ENCODE results near the gene ABI3BP.

The ABI3BP gene

DNA sequence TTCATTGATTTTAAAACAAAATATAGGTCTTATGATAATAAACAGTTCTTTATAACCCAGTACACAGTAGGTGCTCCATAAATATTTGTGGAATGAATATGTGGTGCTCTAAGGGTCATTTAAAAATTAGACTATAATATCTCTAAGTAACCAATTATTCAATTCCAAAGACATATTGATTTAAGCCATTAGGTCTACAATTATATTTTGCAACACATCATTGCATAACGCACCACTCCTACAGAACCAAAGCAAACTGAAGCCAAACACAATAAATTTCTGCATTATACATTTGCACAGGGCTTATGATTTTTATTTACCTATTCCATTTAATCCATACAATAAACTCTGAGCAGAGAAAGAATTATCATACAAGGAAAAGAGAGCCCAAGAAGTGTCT lies 104.3 kb downstream of the ABI3BP start:
- TF ChIP-seq, protein P1, sequence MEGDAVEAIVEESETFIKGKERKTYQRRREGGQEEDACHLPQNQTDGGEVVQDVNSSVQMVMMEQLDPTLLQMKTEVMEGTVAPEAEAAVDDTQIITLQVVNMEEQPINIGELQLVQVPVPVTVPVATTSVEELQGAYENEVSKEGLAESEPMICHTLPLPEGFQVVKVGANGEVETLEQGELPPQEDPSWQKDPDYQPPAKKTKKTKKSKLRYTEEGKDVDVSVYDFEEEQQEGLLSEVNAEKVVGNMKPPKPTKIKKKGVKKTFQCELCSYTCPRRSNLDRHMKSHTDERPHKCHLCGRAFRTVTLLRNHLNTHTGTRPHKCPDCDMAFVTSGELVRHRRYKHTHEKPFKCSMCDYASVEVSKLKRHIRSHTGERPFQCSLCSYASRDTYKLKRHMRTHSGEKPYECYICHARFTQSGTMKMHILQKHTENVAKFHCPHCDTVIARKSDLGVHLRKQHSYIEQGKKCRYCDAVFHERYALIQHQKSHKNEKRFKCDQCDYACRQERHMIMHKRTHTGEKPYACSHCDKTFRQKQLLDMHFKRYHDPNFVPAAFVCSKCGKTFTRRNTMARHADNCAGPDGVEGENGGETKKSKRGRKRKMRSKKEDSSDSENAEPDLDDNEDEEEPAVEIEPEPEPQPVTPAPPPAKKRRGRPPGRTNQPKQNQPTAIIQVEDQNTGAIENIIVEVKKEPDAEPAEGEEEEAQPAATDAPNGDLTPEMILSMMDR (conservative IDR thresholded peaks at IDR 0.05; ENCODE audit: control insufficient read depth, insufficient read depth, low read depth, low read length): no peak
- no peak for DNase-seq (ENCODE audit: low read depth)
- no peak overlapping the region for H3K4me3 ChIP-seq (ENCODE audit: control insufficient read depth, low read depth, low read length)

DNA sequence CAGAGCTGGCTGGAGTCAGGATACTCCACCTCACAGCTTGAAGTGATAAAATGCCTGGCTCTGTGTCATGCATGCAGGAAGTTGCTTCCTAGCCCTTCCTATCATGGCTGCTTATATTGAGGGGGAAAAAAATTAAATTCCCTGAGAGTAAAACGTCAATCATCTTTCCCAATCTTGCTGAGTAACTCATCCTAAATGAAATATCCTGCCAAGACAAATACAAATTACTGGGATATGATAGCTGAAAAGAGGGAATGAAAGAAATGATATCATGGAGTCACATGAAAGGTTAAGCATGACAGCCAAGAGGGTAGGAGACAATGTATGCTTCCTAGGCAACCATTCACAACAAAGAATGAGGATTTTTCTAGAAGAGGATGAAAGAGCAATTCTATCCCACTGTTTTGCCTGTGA lies 110.6 kb downstream of the ABI3BP start:
- TF ChIP-seq, protein P1 (conservative IDR thresholded peaks at IDR 0.05; ENCODE audit: control insufficient read depth, insufficient read depth, low read depth, low read length): no peak
- DNase-seq (ENCODE audit: low read depth): peak; percentile 82
- H3K4me3 ChIP-seq (ENCODE audit: control insufficient read depth, low read depth, low read length): no peak overlapping the region

DNA sequence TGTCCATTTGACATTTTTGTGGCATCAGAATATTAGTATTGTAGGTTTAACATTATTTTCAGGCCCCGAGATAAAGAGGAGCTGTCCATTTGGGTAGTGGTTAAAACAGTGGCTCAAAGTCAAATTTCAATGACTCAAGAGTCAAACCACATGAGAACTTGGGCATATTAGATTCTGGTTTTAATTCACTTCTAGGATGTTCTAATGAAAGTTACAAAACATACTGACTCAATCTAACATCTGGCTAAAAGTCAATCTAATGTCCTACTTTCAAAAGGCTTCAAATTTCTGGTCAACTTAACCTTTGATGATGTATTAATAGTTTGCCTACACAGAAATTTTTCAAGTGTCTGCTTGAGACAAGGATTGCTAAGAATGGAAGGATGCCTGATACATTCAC lies 112.4 kb downstream of the ABI3BP start:
- DNase-seq (ENCODE audit: low read depth): peak; percentile 95
- no peak overlapping the region for H3K4me3 ChIP-seq (ENCODE audit: control insufficient read depth, low read depth, low read length)
- TF ChIP-seq, protein P1 (conservative IDR thresholded peaks at IDR 0.05; ENCODE audit: control insufficient read depth, insufficient read depth, low read depth, low read length): no peak

DNA sequence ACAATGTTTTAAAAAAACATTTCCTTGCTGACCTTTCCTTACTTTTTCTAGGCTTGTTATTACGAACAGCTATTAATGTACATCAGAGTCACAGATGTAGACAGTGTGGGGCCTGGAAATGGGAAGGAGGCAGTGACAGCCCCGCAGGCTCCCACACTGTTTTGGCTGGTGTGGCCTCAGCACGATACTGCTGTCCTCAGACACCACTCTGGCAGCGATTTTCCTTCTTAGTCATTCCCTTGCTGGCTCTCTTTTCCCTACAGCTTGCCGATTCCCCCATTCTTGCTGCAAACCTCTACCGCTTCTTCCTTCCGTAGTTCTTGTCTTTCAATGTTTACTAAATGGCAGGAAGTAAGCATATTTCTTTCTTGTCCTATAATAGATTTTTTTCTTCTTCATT lies 113.1 kb downstream of the ABI3BP start:
- H3K4me3 ChIP-seq (ENCODE audit: control insufficient read depth, low read depth, low read length): no peak overlapping the region
- peak; percentile 63 for DNase-seq (ENCODE audit: low read depth)
- TF ChIP-seq, protein P1 (conservative IDR thresholded peaks at IDR 0.05; ENCODE audit: control insufficient read depth, insufficient read depth, low read depth, low read length): no peak

DNA sequence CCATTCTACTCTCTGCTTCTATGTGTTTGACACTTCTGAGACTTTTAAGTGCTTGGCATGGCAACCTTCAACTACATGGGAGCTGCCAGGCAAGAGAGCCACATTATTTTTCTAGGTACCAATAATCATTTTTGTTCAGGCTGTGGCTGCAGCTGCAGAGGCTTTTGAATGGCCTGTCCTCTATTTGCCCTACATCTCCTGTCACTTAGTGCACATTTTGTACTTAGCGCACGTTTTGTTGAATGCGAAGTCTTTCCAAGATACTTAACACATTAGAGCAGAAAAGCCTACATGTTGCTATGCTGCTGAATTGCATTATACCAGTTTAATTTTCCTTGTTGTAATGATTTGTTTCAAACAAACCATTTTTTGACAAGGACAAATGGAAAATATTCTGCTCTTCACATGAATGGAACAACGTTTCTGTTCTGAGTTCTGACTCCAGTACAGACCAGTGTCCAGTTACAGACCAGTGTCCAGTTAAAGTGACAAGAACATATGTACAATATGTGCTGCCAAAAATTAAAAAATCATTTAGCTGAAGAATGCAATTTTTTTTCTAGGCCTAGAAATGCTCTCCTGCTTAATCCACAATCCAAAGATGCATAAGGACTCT lies 113.9 kb downstream of the ABI3BP start:
- TF ChIP-seq, protein P1 (conservative IDR thresholded peaks at IDR 0.05; ENCODE audit: control insufficient read depth, insufficient read depth, low read depth, low read length): no peak
- DNase-seq (ENCODE audit: low read depth): no peak
- H3K4me3 ChIP-seq (ENCODE audit: control insufficient read depth, low read depth, low read length): no peak overlapping the region

DNA sequence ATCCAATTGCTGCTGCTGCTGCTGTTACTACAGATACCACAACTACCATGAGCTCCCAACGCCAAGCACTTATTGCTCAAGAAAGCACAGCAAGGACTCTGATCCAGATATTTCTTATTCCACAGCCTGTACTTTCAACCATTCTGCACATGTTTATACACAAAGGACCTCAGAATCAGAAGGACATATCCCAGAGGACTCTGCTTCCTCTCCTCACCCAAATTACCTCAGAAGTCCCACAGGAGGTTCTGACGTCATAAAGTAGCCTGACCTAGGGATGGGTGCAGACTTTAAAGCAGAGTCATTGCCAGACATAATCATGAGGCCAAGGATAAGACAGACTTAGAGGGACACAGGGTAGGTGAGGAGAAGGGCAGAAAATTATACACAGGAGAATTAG lies 115.9 kb downstream of the ABI3BP start:
- H3K4me3 ChIP-seq (ENCODE audit: control insufficient read depth, low read depth, low read length): no peak overlapping the region
- no peak for DNase-seq (ENCODE audit: low read depth)
- TF ChIP-seq, protein P1 (conservative IDR thresholded peaks at IDR 0.05; ENCODE audit: control insufficient read depth, insufficient read depth, low read depth, low read length): no peak

DNA sequence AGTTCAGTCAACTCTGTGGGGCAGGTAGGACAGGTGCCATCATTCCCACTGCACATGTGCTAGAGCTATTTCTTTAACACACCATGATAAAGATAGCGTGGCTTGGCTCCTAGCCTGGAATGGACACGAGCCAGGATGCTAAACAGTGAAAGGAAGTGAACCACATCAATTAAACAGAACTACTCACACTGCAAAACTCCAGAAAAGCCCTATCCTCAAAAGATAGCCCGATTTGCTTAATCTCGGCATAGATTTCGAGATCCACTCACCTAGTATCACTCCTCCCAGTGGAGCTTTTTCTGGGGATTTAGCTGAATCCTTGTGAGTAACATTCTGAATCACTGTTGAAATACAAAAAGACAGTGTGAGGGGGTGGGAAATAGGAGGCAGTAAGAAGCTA lies 118.0 kb downstream of the ABI3BP start:
- peak; percentile 84 for DNase-seq (ENCODE audit: low read depth)
- TF ChIP-seq, protein P1 (conservative IDR thresholded peaks at IDR 0.05; ENCODE audit: control insufficient read depth, insufficient read depth, low read depth, low read length): no peak
- H3K4me3 ChIP-seq (ENCODE audit: control insufficient read depth, low read depth, low read length): no peak overlapping the region
